ENCODE measurements around the gene RNF181. TPM values are rescaled to one million over a fixed set of nuclear protein-coding genes. Genes with fewer than 3 reads are reported as not detected.

Gene RNF181
- total RNA-seq, 1 donor from 2014 or later: 104 TPM

GRCh38 chr2:85548608-85548900, 47.0 kb upstream of the RNF181 start:
- H3K36me3 Mint-ChIP-seq (ENCODE audit: low read depth): peaks cover 88% of the 10 kb centered on the region

DNA sequence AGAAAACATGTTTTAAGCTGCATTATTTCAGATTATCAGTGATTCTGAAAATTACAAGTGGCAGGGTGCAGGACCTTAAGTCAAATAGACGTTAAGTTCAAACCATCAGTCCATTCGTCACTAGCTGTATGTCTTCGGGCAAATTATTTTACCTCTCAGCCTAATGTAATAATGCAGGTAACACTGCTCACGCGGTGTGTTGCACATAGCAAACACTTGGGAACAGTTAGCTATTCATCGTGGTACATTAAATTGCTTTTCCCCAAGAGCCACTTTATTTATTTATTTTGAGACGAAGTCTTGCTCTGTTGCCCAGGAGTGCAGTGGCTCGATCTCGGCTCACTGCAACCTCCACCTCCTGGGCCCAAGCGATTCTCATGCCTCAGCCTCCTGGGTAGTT, 46.5 kb upstream of the RNF181 start:
- Mint-ChIP-seq H3K9me3 (no peaks in the 10 kb centered on the region), H3K4me3 (no peak overlapping the region), H3K4me1 (peaks cover 7% of the 10 kb centered on the region), H3K27ac (no peak overlapping the region), H3K36me3 (ENCODE audit: low read depth) (peaks cover 88% of the 10 kb centered on the region), H3K27me3 (no peaks in the 10 kb centered on the region)
- ATAC-seq (ENCODE audit: low read depth): no peak
- DNase-seq: no peak
- no peak for TF ChIP-seq CTCF (IDR thresholded peaks at IDR 0.05)
- CTCF ChIA-PET: interaction anchor here (1.1 to 4.5 kb wide), 4 partner anchors 10 to 195 kb away, joined by 3 to 105 read pairs (median 12); partner anchors contain the start of genes ELMOD3, RETSAT and SH2D6
- intact Hi-C loops (cut with micrococcal nuclease): no loop called here
- POLR2A ChIA-PET: interaction anchor here (0.5 to 5.5 kb wide), 8 partner anchors 10 to 161 kb away, joined by 3 to 70 read pairs (median 4); partner anchors contain the start of genes MAT2A and SH2D6

More at GRCh38 chr2:85548608-85548900, 47.0 kb upstream of the RNF181 start:
- H3K4me1 Mint-ChIP-seq: peaks cover 9% of the 10 kb centered on the region
- no peaks in the 10 kb centered on the region for H3K9me3 Mint-ChIP-seq
- no peak for DNase-seq
- no peak for ATAC-seq (ENCODE audit: low read depth)
- H3K4me3 Mint-ChIP-seq: no peak overlapping the region
- CTCF ChIA-PET: interaction anchor here (1.1 to 4.5 kb wide), 3 partner anchors 9 to 157 kb away, joined by 3 to 105 read pairs (median 19); partner anchors contain the start of gene SH2D6
- no peak for TF ChIP-seq CTCF (IDR thresholded peaks at IDR 0.05)
- H3K27me3 Mint-ChIP-seq: no peaks in the 10 kb centered on the region
- POLR2A ChIA-PET: interaction anchor here (0.6 to 2.2 kb wide), 6 partner anchors 9 to 157 kb away, joined by 3 to 21 read pairs (median 4); partner anchors contain the start of gene MAT2A
- no peak overlapping the region for H3K27ac Mint-ChIP-seq
- intact Hi-C loops (cut with micrococcal nuclease): no loop called here

GRCh38 chr2:85549826-85550225, 45.7 kb upstream of the RNF181 start:
- Mint-ChIP-seq H3K4me3 (no peak overlapping the region), H3K27ac (no peak overlapping the region), H3K27me3 (no peaks in the 10 kb centered on the region), H3K9me3 (no peaks in the 10 kb centered on the region), H3K4me1 (peaks cover 4% of the 10 kb centered on the region), H3K36me3 (ENCODE audit: low read depth) (peaks cover 88% of the 10 kb centered on the region)
- DNase-seq: no peak
- intact Hi-C loops (cut with micrococcal nuclease): no loop called here
- TF ChIP-seq CTCF (IDR thresholded peaks at IDR 0.05): no peak
- POLR2A ChIA-PET: interaction anchor here (1.3 to 8.2 kb wide), 3 partner anchors 9 to 222 kb away, joined by 14 to 84 read pairs (median 70); partner anchors contain the start of genes MAT2A, SH2D6 and TGOLN2
- no peak for ATAC-seq (ENCODE audit: low read depth)
- CTCF ChIA-PET: interaction anchor here (1.1 to 8.4 kb wide), 8 partner anchors 9 to 195 kb away, joined by 3 to 162 read pairs (median 16); partner anchors contain the start of genes ELMOD3, MAT2A, RETSAT and SH2D6

DNA sequence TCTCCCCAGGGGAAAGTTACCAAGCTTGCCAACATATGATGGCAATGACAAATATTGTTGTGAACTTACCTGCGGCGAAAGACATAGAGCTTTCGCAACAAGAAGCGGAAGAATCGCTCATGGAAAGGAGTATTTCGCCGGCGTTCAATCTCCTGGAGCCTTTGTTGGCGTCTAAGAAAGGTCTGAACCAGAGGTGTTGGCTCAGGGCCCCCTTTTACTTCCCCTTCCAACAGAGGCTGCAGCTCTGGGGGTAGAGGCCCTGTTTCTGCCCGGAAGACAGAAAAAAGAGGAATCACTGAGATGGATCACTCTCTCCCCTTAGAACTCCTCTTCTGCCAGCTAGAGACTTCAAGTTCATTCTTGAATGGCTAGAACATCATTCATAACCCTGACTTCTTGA, 45.1 kb upstream of the RNF181 start:
- POLR2A ChIA-PET: interaction anchor here (0.5 to 8.2 kb wide), 5 partner anchors 10 to 223 kb away, joined by 3 to 84 read pairs (median 14); partner anchors contain the start of genes C2orf68, MAT2A, SH2D6 and TGOLN2
- Mint-ChIP-seq H3K4me1 (peaks cover 4% of the 10 kb centered on the region), H3K9me3 (no peaks in the 10 kb centered on the region), H3K4me3 (no peak overlapping the region), H3K36me3 (ENCODE audit: low read depth) (peaks cover 87% of the 10 kb centered on the region), H3K27ac (no peak overlapping the region), H3K27me3 (no peaks in the 10 kb centered on the region)
- TF ChIP-seq CTCF (IDR thresholded peaks at IDR 0.05): no peak
- intact Hi-C loops (cut with micrococcal nuclease): no loop called here
- no peak for DNase-seq
- CTCF ChIA-PET: interaction anchor here (1.0 to 8.4 kb wide), 12 partner anchors 9 to 284 kb away, joined by 3 to 162 read pairs (median 4); partner anchors contain the start of genes ELMOD3, MAT2A, RETSAT and SH2D6
- ATAC-seq (ENCODE audit: low read depth): no peak
